Prostate gland (tissue), 2 donors: Measurements from ENCODE around the gene SH2D3C.

Experiments
- CTCF ChIP-seq, 4 experiments: fragments of 200-600 bp in 2 of 4; fragments of 450-650 bp in 2 of 4; sonication (generic) in 2 of 4; IDR thresholded peaks; 1 replicate in 3 of 4; 2 replicates in 1 of 4; pipeline ENCODE4 v1.5.1; 2016 to 2019; ENCODE audit warnings: antibody characterized with exemption in 4 of 4, mild to moderate bottlenecking in 2 of 4, moderate library complexity in 2 of 4
- POLR2A ChIP-seq: fragments of 450-650 bp; IDR thresholded peaks from one replicate; pipeline ENCODE4 v1.6.1; 2016; ENCODE audit warnings: antibody characterized with exemption, mild to moderate bottlenecking
- POLR2AphosphoS5 ChIP-seq: sonication (generic); formaldehyde crosslinking; IDR thresholded peaks from one replicate; pipeline ENCODE4 v1.6.1; 2017; ENCODE audit warnings: antibody characterized with exemption

- TF ChIP-seq CTCF (IDR thresholded peaks at IDR 0.05) (no peak), POLR2A (no peak), POLR2AphosphoS5 (no peak)
Measured at GRCh38 chr9:127712371-127712770, 66.1 kb downstream of the SH2D3C start.
